K562 (cell line): ENCODE data around the gene SNRNP200. TPM values are rescaled to one million over a fixed set of nuclear protein-coding genes. Genes with fewer than 3 reads are reported as not detected.

Source experiments
- ATAC-seq: fragments of 200-7000 bp; cut with Tn5 transposase; 3 replicates; pipeline ENCODE4 v1.9.1; 2020; ENCODE audit warnings: moderate library complexity
- BruUV-seq: library from RNA; stranded (reverse); fragments of 400-500 nt; replicated peaks from 2 replicates; lab custom pipeline; 2021; lab: Mats Ljungman, UMichigan
- CTCF ChIA-PET: fragments of 300-600 bp; formaldehyde crosslinking; extraction: SDS; loops from one replicate; lab custom pipeline; 2021; ENCODE audit warnings: low intra/inter-chr PET ratio; lab: Yijun Ruan, JAX
- POLR2A ChIA-PET: fragments of 300-600, 350-650 bp; sonication (Branson Sonifier 250); formaldehyde crosslinking; extraction: SDS; loops from one replicate; lab custom pipeline; 2021; ENCODE audit warnings: antibody characterized with exemption, inconsistent platforms; lab: Yijun Ruan, JAX
- DNase-seq, 4 experiments: peaks; one replicate each; pipeline versions ENCODE4 v3.0.0 to v3.0.0-alpha.2; 2011 to 2018; ENCODE audit warnings: low spot score in 3 of 4, mixed read lengths in 3 of 4; ENCODE audit errors: extremely low read depth in 1 of 4
- FAIRE-seq: peaks from 2 replicates; lab custom pipeline; 2011; peaks lifted over from hg19 to GRCh38; lab: Jason Lieb, UNC
- H2AFZ ChIP-seq: 2 replicates; pipeline ENCODE4 v1.6.0; 2011; ENCODE audit warnings: low read depth, low read length, control low read depth, inconsistent platforms
- H3K27ac ChIP-seq: fragments of 200-600 bp; 3 replicates; pipeline ENCODE4 v1.8.0; 2011; ENCODE audit warnings: low read depth, mild to moderate bottlenecking, control low read depth, inconsistent platforms, low read length, moderate library complexity, mixed read lengths; ENCODE audit errors: extremely low read depth
- H3K27me3 ChIP-seq, 2 experiments: fragments of 300-600 bp in 1 of 2; 2 replicates in 1 of 2; 3 replicates in 1 of 2; pipeline versions ENCODE4 v1.6.0 to v1.8.0; 2011; ENCODE audit warnings: inconsistent platforms in 2 of 2, low read length in 2 of 2, mild to moderate bottlenecking in 1 of 2, mixed read lengths in 1 of 2, moderate library complexity in 1 of 2; ENCODE audit not compliant: control insufficient read depth in 2 of 2, insufficient read depth in 2 of 2
- H3K36me3 ChIP-seq: fragments of 300-600 bp; 3 replicates; pipeline ENCODE4 v1.8.0; 2011; ENCODE audit warnings: mild to moderate bottlenecking, low read length, inconsistent platforms; ENCODE audit not compliant: control insufficient read depth, insufficient read depth
- H3K4me1 ChIP-seq, 2 experiments: fragments of 200-600 bp in 1 of 2; replicated peaks in 1 of 2; 2 replicates in 1 of 2; 3 replicates in 1 of 2; pipeline versions ENCODE4 v1.5.1 to v1.8.0; 2011; ENCODE audit warnings: inconsistent platforms in 2 of 2, low read length in 2 of 2, mild to moderate bottlenecking in 1 of 2, mixed read lengths in 1 of 2, moderate library complexity in 1 of 2; ENCODE audit not compliant: control insufficient read depth in 2 of 2, insufficient read depth in 2 of 2
- H3K4me2 ChIP-seq: 2 replicates; pipeline ENCODE4 v1.6.1; 2011; ENCODE audit warnings: low read length, control low read depth, inconsistent platforms, mixed read lengths; ENCODE audit not compliant: insufficient read depth
- H3K4me3 ChIP-seq: fragments of 200-600 bp; sonication (generic), shearing (Covaris generic); 2 replicates; pipeline ENCODE4 v1.5.1; 2016; ENCODE audit warnings: control low read depth, inconsistent platforms
- H3K79me2 ChIP-seq: fragments of 200-600 bp; 3 replicates; pipeline ENCODE4 v1.8.0; 2011; ENCODE audit warnings: low read length, inconsistent platforms; ENCODE audit not compliant: control insufficient read depth, insufficient read depth
- H3K9ac ChIP-seq, 2 experiments: 2 replicates each; pipeline versions ENCODE4 v1.6.0 to v1.6.1; 2011; ENCODE audit warnings: low read depth in 2 of 2, low read length in 2 of 2, control low read depth in 1 of 2, inconsistent platforms in 1 of 2, mild to moderate bottlenecking in 1 of 2, mixed read lengths in 1 of 2; ENCODE audit not compliant: insufficient read depth in 1 of 2
- H3K9me1 ChIP-seq: one replicate; pipeline ENCODE4 v1.6.0; 2011; ENCODE audit warnings: inconsistent platforms, mild to moderate bottlenecking, low read length, moderate library complexity; ENCODE audit not compliant: control insufficient read depth, insufficient read depth
- H3K9me3 ChIP-seq: replicated peaks from 2 replicates; pipeline ENCODE4 v1.5.1; 2011; ENCODE audit warnings: low read depth, low read length, inconsistent platforms; ENCODE audit not compliant: control insufficient read depth, insufficient read depth
- H4K20me1 ChIP-seq: replicated peaks from 2 replicates; pipeline ENCODE4 v1.6.1; 2011; ENCODE audit warnings: low read length, inconsistent platforms, mixed read lengths; ENCODE audit not compliant: control insufficient read depth, insufficient read depth
- EP400 ChIP-seq: fragments of 450-650 bp; IDR thresholded peaks from 2 replicates; pipeline ENCODE4 v1.6.1; 2017; ENCODE audit warnings: antibody characterized with exemption, mild to moderate bottlenecking, moderate library complexity
- KDM2B ChIP-seq: fragments of 250-450 bp; sonication (Bioruptor Pico); IDR thresholded peaks from 2 replicates; pipeline ENCODE4 v1.8.0; 2021; ENCODE audit warnings: mild to moderate bottlenecking, moderate library complexity
- NFIC ChIP-seq: fragments of 450-650 bp; IDR thresholded peaks from 2 replicates; pipeline ENCODE4 v1.6.1; 2017; ENCODE audit warnings: mild to moderate bottlenecking, inconsistent platforms
- NR2C2 ChIP-seq, 2 experiments: fragments of 200-800 bp in 1 of 2; sonication (Bioruptor generic) in 1 of 2; sonication (generic) in 1 of 2; formaldehyde crosslinking in 1 of 2; IDR thresholded peaks; 2 replicates each; pipeline versions ENCODE4 v1.6.1 to v1.8.0; 2016 to 2022; ENCODE audit warnings: mild to moderate bottlenecking in 1 of 2, missing compliant biosample characterization in 1 of 2, missing genetic modification characterization in 1 of 2, missing genetic modification reagents in 1 of 2
- ZNF134 ChIP-seq: fragments of 250-450 bp; sonication (Bioruptor Pico); conservative IDR thresholded peaks from 2 replicates; pipeline ENCODE4 v1.4.0; 2020
- ZNF766 ChIP-seq: fragments of 200-800 bp; sonication (Bioruptor generic); conservative IDR thresholded peaks from 2 replicates; pipeline ENCODE4 v1.6.1; 2016; ENCODE audit warnings: missing genetic modification characterization, missing compliant biosample characterization
- WGBS: fragments of 100-300 bp; shearing (Covaris generic); methylation state at CpG from one replicate; pipeline ENCODE4 v1.1.6; 2016; ENCODE audit warnings: low coverage, mixed read lengths; ENCODE audit not compliant: insufficient coverage; ENCODE audit errors: missing lambda C conversion rate; 5-methylcytosine and 5-hydroxymethylcytosine counted together
- in situ Hi-C: fragments of 300-500 bp; cut with MboI; formaldehyde crosslinking; loops from 4 replicates; pipeline ENCODE4 v1.15.0; 2018; ENCODE audit warnings: inconsistent platforms, mixed read lengths
- intact Hi-C: fragments of 100-400 bp; cut with micrococcal nuclease; formaldehyde crosslinking; loops from 2 replicates; pipeline ENCODE4 v1.14.2; 2022
- polyA plus RNA-seq, 8 experiments: library from polyadenylated mRNA; depleted of rRNA in 4 of 8; stranded (reverse) in 5 of 8; unstranded in 3 of 8; fragments of >200 nt; fragmentation: Nextera tagmentation in 2 of 8; fragmentation: Illumina TruSeq in 1 of 8; extraction: Ambion mirVana in 2 of 8; extraction: Trizol in 1 of 8; gene quantifications; 2 replicates each; pipeline versions ENCODE4 v1.2.1 to v1.2.3, GENCODE V29; 2011 to 2014; ENCODE audit warnings: inconsistent platforms in 1 of 8, missing spikeins in 1 of 8
- total RNA-seq, 7 experiments: library from RNA; depleted of rRNA in 6 of 7; stranded (reverse); fragments of >200 nt in 6 of 7; fragmentation: Illumina TruSeq in 2 of 7; extraction: Trizol in 2 of 7; gene quantifications; 2 replicates each; pipeline versions ENCODE4 v1.2.1 to v1.2.3, GENCODE V29; 2011 to 2021; ENCODE audit warnings: low replicate concordance in 1 of 7
- TF ChIP-seq, protein P1 (sequence below): sonication (generic); formaldehyde crosslinking; IDR thresholded peaks from 2 replicates; pipeline ENCODE4 v1.8.0; 2023; ENCODE audit warnings: mild to moderate bottlenecking, missing genetic modification reagents

SNRNP200 gene
- total and polyA plus RNA-seq, 9 of the 15 experiments (the other 6 are each of a cell fraction or from before 2014, with no cell fraction given): 76.1 to 231 (median 155) TPM

DNA sequence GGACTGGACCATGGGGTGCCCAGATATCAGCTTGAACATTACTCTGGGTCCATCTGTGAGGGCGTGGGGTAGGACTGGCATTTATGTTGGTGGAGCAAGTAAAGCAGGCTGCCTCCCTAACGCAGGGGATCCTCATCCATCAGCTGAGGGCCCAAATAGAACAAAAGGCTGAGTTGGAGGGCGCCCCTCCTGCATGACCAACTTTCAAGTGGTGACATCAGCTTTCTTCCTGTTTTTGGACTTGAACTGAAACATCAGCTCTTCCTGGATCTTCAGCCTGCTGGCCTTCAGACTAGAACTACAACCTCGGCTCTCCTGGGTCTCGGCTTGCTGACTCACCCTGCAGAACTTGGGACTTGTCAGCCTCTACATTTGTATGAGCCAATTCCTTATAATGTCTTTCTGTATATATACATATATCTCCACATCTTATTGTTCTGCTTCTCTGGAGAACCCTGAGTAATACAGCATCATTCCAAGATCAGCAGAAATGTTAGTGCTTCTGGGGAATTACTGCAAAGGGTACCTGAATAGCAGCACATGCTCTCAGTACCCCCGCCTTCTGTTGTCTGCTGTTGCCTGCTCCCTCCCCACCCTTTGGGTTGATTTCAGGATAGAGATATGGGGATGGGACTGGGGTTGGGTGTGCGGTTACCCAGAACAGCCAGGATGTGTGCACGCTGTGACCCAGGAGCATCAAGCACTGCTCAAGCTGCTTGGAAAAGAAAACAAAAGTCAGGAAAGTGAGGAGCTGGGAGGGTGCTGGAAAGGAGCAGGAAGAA, 59.5 kb downstream of the SNRNP200 start (continued):
- TF ChIP-seq, protein P1, sequence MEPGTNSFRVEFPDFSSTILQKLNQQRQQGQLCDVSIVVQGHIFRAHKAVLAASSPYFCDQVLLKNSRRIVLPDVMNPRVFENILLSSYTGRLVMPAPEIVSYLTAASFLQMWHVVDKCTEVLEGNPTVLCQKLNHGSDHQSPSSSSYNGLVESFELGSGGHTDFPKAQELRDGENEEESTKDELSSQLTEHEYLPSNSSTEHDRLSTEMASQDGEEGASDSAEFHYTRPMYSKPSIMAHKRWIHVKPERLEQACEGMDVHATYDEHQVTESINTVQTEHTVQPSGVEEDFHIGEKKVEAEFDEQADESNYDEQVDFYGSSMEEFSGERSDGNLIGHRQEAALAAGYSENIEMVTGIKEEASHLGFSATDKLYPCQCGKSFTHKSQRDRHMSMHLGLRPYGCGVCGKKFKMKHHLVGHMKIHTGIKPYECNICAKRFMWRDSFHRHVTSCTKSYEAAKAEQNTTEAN (CRISPR knock-in tag): no peak
- TF ChIP-seq EP400: peak; percentile 66
- TF ChIP-seq NR2C2 (CRISPR knock-in tag; IDR thresholded peaks at IDR 0.05): no peak
- TF ChIP-seq NR2C2 (tag; IDR thresholded peaks at IDR 0.05): peak; percentile 26; the same call in 1 of the 2 replicates
- peak; percentile 44 for TF ChIP-seq ZNF766
- TF ChIP-seq ZNF134 (CRISPR knock-in tag): 0 out of 2 replicates have a peak, but pooled peaks have one; percentile 10

DNA sequence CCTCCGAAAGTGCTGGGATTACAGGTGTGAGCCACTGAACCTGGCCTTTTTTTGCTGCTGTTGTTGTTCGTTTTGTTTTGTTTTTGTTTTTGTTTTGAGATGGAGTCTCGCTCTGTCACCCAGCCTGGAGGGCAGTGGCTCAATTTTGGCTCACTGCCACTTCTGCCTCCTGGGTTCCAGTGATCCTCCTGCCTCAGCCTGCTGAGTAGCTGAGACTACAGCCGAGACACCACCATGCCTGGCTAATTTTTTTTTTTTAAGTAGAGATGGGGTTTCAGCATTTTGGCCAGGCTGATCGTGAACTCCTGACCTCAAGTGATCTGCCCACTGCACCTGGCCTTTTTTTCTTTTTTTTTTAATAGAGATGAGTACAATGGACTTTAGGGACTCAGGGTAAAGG, 61.5 kb downstream of the SNRNP200 start:
- CTCF ChIA-PET: no interaction called here
- intact Hi-C loops: no loop called here

More for the DNA sequence above, 61.5 kb downstream of the SNRNP200 start:
- FAIRE-seq: no peak
- TF ChIP-seq KDM2B (CRISPR knock-in tag): no peak
- peak; percentile 78 for TF ChIP-seq NFIC
- no TSS peak for BruUV-seq
- H3K4me1 ChIP-seq: peaks cover 5 to 19% of the 10 kb centered on the region in 2 experiments; a peak in 4 of 5 replicates
- H3K27me3 ChIP-seq: no peaks in the 10 kb centered on the region
- H3K9me1 ChIP-seq: no peaks in the 10 kb centered on the region
- no peaks in the 10 kb centered on the region; the same call in 2 of the 3 replicates for H3K36me3 ChIP-seq
- H3K9ac ChIP-seq: no peak overlapping the region
- no peaks in the 10 kb centered on the region for H3K79me2 ChIP-seq
- H3K9me3 ChIP-seq: no peaks in the 10 kb centered on the region
- no peaks in the 10 kb centered on the region for H4K20me1 ChIP-seq
- no peak overlapping the region for H3K27ac ChIP-seq
- no peak for ATAC-seq
- no peak for DNase-seq
- in situ Hi-C loops: no loop called here
- no peak overlapping the region for H3K4me2 ChIP-seq
- 62% methylated on average over 4 of the region's 5 CpGs for WGBS
- POLR2A ChIA-PET: no interaction called here
- no peak overlapping the region for H2AFZ ChIP-seq
- no peak overlapping the region for H3K4me3 ChIP-seq
